Measurements from ENCODE around the gene PELI2.

Gene PELI2, protein sequence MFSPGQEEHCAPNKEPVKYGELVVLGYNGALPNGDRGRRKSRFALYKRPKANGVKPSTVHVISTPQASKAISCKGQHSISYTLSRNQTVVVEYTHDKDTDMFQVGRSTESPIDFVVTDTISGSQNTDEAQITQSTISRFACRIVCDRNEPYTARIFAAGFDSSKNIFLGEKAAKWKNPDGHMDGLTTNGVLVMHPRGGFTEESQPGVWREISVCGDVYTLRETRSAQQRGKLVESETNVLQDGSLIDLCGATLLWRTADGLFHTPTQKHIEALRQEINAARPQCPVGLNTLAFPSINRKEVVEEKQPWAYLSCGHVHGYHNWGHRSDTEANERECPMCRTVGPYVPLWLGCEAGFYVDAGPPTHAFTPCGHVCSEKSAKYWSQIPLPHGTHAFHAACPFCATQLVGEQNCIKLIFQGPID

DNA sequence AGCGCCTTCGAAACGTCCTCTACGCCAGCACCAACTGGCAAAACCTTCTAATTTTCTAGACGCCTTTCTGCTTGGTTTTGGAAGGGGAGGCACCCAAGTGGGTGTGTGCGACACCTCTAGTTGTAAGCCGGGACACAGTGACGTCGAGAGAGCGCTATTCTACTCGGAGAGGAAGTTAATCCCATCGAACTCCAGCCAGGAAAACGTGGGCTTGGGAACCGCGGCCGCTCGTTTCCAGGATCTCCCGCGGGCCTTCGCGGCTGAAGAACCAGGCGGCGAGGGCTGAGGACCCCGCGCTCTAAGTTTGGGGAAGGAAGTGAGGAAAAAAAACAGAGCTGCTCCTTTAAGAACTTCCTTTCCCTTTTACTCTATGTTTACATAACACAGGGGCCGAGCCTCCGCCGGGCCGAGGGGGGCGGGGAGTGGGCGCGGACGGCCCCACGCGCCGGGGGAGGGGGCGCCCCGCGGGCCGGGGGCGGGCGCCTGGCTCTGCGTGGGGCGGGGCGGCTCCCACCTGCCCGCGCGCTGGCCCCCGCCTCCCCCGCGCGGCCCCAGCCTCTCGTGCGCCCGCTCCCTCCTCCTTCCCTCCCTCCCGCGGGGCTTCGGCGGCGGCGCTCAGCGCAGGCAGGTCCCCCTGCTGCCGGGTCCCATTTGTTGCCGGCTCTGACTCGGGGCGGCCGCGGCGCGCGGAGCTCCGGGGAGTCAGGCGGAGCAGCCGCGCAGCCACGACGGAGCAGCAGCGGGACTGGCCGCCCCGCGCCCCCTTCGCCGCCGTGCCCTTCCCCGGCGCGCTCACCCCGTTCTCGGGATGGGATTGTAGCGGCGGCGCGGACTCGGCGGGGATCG lies at the start of gene PELI2:
PELI2 (plus strand) TSS at position 647 of the 846 bp plus-strand sequence. CDS start 250 bp downstream, outside the sequence.
- DNase-seq, result peak; percentile 92

DNA sequence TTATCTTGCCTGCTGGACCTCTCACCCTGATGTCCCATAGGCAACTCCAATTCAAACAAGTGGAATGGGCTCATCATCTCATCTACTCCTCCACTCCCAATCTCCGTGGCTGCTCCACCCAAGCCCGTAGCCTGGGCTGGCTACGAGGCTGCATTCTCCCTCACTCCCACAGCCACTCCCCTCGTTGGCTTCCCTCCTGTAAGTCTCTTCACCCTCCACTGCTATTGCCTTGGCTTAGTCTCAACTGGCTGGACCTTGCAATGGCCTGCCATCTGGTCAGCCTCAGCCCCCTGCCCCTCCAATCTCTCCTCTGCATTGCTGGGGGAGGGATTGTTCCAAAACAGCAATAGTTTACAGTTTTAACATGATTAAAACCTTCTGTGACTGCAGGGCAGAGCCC lies 44.4 kb upstream of the PELI2 start:
- DNase-seq, result no peak

- DNase-seq, result no peak
These were observed 42.9 kb upstream of the PELI2 start for GRCh38 chr14:56075301-56075700.

DNA sequence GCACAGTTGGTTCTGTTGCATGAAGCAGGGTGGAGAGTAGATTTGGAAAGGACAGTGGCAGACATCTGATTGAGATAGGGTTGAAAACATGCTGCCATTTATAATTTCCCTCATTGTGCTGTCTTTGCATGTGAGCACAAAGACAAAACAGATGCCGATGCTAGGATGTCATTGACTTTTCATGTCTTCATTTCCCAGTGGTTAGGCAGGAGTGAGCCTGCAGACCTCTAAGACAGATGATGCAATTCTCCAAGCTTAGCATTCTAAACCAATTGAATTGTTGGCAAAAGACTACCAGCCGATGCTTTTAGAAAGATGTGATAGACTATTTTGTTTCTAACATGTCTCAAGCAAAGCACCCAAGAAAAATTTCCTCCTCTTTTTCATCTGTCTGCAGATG lies 37.1 kb upstream of the PELI2 start:
- no peak for DNase-seq

GRCh38 chr14:56082880-56083279 lies 35.3 kb upstream of the PELI2 start:
- no peak for DNase-seq

- no peak for DNase-seq
These were observed 32.7 kb upstream of the PELI2 start for GRCh38 chr14:56085471-56085870.

- DNase-seq, result peak; percentile 44
These were observed 30.3 kb upstream of the PELI2 start for GRCh38 chr14:56087671-56088471.

- DNase-seq, result peak; percentile 57
These were observed 29.3 kb upstream of the PELI2 start for GRCh38 chr14:56088941-56089340.

DNA sequence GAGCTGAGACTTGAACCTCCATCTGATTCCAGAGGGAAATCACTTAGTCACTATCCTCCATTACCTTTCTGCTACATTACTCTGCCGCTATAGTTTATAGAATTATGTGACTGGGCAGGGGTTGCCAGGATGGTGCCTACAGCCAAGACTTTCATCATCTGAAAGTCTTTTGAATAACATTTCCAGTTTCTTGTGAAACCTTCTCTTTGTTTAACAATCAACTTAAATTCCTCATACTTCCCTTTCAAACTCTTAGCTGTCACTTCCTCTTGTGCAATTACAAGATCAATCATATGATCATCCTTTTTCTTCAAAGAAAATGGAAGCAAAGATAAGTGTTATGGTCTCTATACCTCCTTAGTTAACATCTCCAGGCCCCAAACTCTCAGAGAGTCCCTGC lies 25.4 kb upstream of the PELI2 start:
- DNase-seq, result no peak

DNA sequence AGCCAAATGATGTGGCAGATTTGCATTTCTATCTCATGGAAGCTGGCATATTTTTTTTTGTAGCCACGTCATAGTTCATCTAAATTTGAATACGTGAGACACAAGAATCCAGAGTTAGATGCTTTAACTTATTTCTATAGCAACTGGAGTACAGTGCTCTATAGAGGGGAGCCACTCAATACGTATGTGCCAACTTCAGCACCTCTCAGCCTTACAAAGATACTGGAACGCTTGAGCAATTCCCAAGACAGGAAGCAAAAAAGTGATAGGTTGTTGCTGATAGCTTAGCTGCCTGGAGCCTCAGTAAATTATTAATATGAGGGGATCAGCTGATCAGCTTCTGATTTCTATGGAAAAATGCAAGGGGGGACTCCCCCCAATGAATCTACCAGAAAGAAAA lies 24.1 kb upstream of the PELI2 start:
- peak; percentile 22 for DNase-seq

DNA sequence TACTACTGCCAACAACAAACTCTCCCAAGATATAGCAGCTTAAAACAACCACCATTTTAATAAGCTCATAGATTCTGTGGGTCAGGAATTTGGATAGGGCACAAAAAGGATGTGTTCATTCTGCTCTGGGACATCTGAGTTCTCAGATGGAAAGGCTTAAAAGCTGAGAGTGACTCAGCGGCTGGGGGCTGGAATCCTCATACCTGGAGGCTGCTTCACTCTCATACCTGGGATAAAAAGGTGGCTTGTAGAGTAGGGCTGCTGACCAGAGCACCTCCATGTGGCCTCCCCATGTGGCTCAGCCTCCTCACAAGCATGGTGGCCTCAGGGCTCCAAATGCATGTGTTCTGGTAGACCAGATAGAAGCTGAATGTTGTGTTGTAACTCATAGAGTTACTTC lies 20.2 kb upstream of the PELI2 start:
- DNase-seq, result no peak

DNA sequence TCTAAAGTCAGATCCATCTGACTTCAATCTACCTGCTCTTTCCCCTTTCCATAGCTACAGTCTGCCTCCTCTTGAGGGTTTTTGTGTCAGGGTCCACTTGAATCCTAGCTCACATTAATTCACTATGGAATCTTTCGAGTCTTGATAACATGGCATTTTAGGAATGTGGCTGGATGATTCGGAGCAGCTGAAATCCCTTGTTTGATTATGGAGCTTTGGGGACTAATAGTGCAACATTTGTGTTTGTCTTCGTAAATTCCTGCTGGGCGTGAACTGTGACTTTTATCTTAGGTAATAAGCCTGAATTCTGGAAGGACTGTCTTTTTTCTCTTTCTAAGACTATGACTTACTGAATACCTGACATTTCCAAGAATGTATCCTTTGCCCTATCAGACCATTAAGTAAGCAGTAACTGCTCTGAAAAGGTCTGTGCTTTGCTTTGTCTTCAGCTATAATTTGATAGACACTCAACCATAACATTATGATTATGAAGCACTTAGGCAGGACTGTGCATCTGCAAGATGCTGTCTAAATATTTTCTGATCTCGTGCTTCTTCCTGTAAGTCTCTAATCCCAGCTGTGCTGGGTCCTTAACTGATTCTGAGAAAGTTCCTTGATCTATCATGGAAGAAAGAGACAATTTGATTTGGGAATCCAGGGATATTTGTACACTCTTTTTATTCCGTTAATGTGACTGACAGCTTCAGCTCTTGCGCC lies 19.0 kb upstream of the PELI2 start:
- no peak for DNase-seq

- DNase-seq, result no peak
These were observed 17.7 kb upstream of the PELI2 start for GRCh38 chr14:56100556-56100955.

GRCh38 chr14:56102941-56103340 lies 15.3 kb upstream of the PELI2 start:
- no peak for DNase-seq

DNA sequence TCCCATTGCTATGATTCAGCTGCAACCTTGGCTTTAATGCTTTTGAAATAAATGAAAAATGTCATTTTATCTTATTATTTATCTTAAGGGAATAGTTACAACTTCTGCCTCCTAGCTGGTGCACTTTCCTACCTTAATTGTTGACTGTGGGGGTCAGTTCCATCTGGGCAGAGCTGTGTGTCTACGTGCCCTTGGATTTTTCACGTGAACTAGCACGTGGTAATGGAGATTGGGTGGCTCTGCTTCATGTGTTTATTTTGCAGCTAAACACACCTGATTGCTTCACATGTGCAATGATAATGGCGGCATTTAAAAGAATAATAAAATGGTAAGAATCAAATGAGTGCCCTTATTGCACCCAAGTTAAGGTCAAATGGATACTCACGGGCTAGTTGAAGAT lies 10.6 kb upstream of the PELI2 start:
- DNase-seq, result no peak

GRCh38 chr14:56108057-56108456 lies 10.2 kb upstream of the PELI2 start:
- no peak for DNase-seq

GRCh38 chr14:56112781-56113180 lies 5.4 kb upstream of the PELI2 start:
- no peak for DNase-seq

DNA sequence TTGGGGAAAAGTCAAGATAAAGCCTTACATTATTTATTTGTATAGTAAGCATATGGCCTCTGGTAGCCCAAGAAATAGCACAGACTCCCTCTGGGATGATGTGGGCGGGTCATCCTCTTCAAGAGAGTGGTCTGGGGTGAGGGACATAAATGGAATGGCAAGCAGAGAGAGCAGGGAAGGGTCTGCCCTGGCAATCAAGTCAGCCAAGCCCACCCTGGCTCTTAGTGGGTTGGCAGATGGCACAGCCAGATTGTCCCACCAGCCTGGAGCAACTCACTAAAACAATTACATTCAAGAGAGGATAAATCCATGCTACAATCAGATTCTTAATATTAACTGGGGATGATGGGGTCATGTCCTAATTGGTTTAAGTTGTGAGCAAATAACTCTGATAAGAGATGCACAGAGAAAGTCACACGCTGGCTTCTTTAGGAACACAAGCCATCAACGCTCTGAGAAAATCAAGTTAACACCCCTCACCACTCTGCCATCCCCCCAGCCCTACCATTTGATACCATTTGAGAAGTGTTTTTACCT lies 2.8 kb upstream of the PELI2 start:
- peak; percentile 57 for DNase-seq

DNA sequence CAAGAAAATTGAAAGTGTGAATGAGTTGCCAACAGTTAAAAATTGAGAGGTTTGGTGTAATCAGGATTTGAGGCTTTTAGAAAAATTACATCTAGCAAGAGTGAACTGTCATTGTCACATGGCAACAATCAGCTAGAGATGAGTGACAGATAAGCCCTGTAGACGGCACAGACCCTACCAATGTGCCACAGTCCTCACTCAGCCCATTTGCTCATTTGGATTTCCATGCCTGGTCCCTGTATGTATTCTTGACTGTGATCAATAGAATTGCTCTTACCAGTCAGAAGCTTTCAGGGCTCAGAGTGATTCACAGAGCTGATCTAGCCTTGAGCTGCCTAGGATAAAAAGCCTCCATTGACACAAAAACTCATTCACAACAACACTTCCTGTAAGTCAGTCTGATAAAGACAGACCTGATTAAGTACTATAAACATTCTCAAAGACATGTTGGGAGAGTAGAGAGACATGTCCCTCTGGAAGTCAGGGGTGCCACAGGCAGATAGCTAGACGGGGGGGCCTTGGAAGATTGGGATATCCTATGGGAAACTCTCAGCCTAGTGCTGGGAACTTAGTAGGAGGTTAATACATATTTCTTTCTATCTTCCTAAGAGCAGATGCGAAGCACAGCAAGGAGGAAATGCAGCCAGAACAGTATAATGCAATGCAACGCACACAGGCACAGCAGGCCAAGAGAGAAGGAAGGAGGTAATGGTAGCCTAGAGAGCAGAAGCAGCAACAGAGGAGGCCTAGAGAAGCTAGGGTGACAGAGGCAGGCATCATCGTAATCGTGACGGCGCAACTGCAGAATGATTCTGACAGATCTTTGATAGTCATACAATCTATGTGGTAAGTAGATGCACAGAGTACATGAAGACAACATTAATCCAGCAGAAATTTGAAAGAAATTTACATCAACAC lies 2.0 kb upstream of the PELI2 start:
- peak; percentile 63 for DNase-seq

DNA sequence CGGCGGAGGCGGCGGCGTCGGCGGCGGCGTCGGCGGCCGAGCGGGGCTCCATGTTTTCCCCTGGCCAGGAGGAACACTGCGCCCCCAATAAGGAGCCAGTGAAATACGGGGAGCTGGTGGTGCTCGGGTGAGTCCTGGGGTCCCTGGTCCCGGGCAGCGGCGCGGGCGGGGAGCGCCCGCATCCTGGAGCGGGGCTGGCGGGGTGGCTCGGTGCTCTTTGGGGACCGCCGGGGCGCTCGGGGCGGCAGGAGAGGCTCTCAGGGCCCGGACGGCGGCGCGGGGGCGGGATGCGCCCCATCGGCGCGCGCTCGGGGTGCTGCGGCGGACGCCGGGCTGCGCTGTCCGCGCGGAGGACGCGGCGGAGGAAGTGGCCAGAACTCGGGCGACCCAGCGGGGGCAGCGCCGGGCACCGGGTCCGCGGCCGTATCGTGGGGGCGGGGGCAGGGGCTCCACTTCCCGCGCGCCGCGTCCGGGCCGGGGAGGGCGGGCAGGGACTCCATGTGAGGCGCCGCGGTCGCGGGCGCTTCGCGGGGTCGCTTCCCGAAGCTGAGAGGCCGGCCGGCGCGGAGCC lies 485 bp downstream of the PELI2 start:
- DNase-seq, result no peak

Data from eye (tissue), 1 donor.